ENCODE data around the gene KCTD14. TPM values are rescaled to one million over a fixed set of nuclear protein-coding genes. Genes with fewer than 3 reads are reported as not detected.

Gene KCTD14
- total and polyA plus RNA-seq, 12 donors: 9.5 to 84.7 (median 27.8) TPM

- Histone ChIP-seq H3K27me3 (no peaks in the 10 kb centered on the region), H3K27ac (no peak overlapping the region), H3K36me3 (replicated peaks in 1 of 2) (no peaks in the 10 kb centered on the region), H3K9me3 (replicated peaks in 1 of 3) (no peaks in the 10 kb centered on the region), H3K4me1 (replicated peaks in 1 of 2) (no peaks in the 10 kb centered on the region), H3K4me3 (no peak overlapping the region)
- DNase-seq: no peak
- WGBS, 4 donors: 91 to 94% (median 93%) methylated on average over 4 to 6 of the region's 6 CpGs
- intact Hi-C loops (cut with DNase I): no loop called here
- TF ChIP-seq CTCF (IDR thresholded peaks at IDR 0.05): no peak
- TF ChIP-seq POLR2A (IDR thresholded peaks at IDR 0.05): no peak
These were observed 12.3 kb downstream of the KCTD14 start for GRCh38 chr11:78010755-78011154.

GRCh38 chr11:78010304-78010703 lies 12.8 kb downstream of the KCTD14 start:
- no peaks in the 10 kb centered on the region for H3K36me3 ChIP-seq (replicated peaks in 1 of 2)
- DNase-seq: no peak
- WGBS, 4 donors: 89 to 98% (median 95%) methylated on average over 1 of the region's 1 CpG

GRCh38 chr11:78009062-78009461 lies 14.0 kb downstream of the KCTD14 start:
- H3K4me3 ChIP-seq: no peak overlapping the region
- H3K27me3 ChIP-seq: no peaks in the 10 kb centered on the region
- WGBS, 4 donors: 96 to 100% (median 98%) methylated on average over 2 of the region's 2 CpGs
- no peaks in the 10 kb centered on the region for H3K4me1 ChIP-seq (replicated peaks in 1 of 2)
- H3K36me3 ChIP-seq (replicated peaks in 1 of 2): no peaks in the 10 kb centered on the region
- DNase-seq: no peak
- TF ChIP-seq POLR2A (IDR thresholded peaks at IDR 0.05) (no peak), CTCF (IDR thresholded peaks at IDR 0.05) (no peak)
- H3K27ac ChIP-seq: no peak overlapping the region
- intact Hi-C loops (cut with DNase I): no loop called here
- no peaks in the 10 kb centered on the region for H3K9me3 ChIP-seq (replicated peaks in 1 of 3)

More at GRCh38 chr11:78010304-78010703, 12.8 kb downstream of the KCTD14 start:
- Histone ChIP-seq H3K27me3 (no peaks in the 10 kb centered on the region), H3K4me3 (no peak overlapping the region), H3K9me3 (replicated peaks in 1 of 3) (no peaks in the 10 kb centered on the region), H3K27ac (no peak overlapping the region), H3K4me1 (replicated peaks in 1 of 2) (no peaks in the 10 kb centered on the region)
- TF ChIP-seq CTCF (IDR thresholded peaks at IDR 0.05): no peak
- no peak for TF ChIP-seq POLR2A (IDR thresholded peaks at IDR 0.05)
- intact Hi-C loops (cut with DNase I): no loop called here

- peak; percentile 40 to 86 (median 71) for DNase-seq
- no peaks in the 10 kb centered on the region for H3K27me3 ChIP-seq
- WGBS, 4 donors: 0% methylated on average over 1 of the region's 1 CpG
- intact Hi-C loops (cut with DNase I): loop anchor here in 1 of 2 donors (5.0 kb wide), 1 partner anchor 42 kb away; no protein-coding TSS in a partner anchor
- peaks cover 2 to 3% of the 10 kb centered on the region in 2 donors for H3K4me1 ChIP-seq (replicated peaks in 1 of 2)
- H3K4me3 ChIP-seq: no peak overlapping the region
- TF ChIP-seq POLR2A (IDR thresholded peaks at IDR 0.05) (no peak), CTCF (IDR thresholded peaks at IDR 0.05) (peak; percentile 56 to 72 (median 66))
- no peaks in the 10 kb centered on the region for H3K9me3 ChIP-seq (replicated peaks in 1 of 3)
- no peak overlapping the region for H3K27ac ChIP-seq
- no peaks in the 10 kb centered on the region for H3K36me3 ChIP-seq (replicated peaks in 1 of 2)
These were observed 22.9 kb downstream of the KCTD14 start for GRCh38 chr11:78000193-78000592.

All from adrenal gland (tissue), 12 donors.